Tibial artery (tissue), 4 donors: ENCODE measurements around the gene BCL11B.

ENCODE experiments used
- DNase-seq, 2 donors: peaks; one replicate each; pipeline ENCODE4 v3.0.0-alpha.2; 2019
- H3K27ac ChIP-seq, 2 donors: fragments of 200-600 bp; sonication (generic) in 1 of 2; 1 replicate in 1 of 2; 2 replicates in 1 of 2; pipeline ENCODE4 v1.5.1; 2018 to 2019; ENCODE audit warnings: mild to moderate bottlenecking in 1 of 2
- H3K27me3 ChIP-seq, 2 donors: fragments of 200-600 bp; sonication (generic) in 1 of 2; one replicate each; pipeline versions ENCODE4 v1.5.1 to v1.6.0; 2016 to 2019
- H3K36me3 ChIP-seq, 3 donors: fragments of 200-600 bp; sonication (generic) in 2 of 3; one replicate each; pipeline ENCODE4 v1.5.1; 2016 to 2019; ENCODE audit warnings: mild to moderate bottlenecking in 2 of 3
- H3K4me1 ChIP-seq, 4 donors: fragments of 200-600 bp; sonication (generic) in 2 of 4; 1 replicate in 3 of 4; 2 replicates in 1 of 4; pipeline ENCODE4 v1.5.1; 2016 to 2019
- H3K4me3 ChIP-seq, 2 donors: fragments of 200-600 bp; sonication (generic) in 1 of 2; 1 replicate in 1 of 2; 2 replicates in 1 of 2; pipeline ENCODE4 v1.5.1; 2018 to 2019; ENCODE audit warnings: mild to moderate bottlenecking in 2 of 2
- H3K9me3 ChIP-seq, 3 donors: fragments of 200-600 bp; sonication (generic) in 1 of 3; one replicate each; pipeline ENCODE4 v1.5.1; 2016 to 2019
- intact Hi-C: fragments of 100-400 bp; cut with DNase I; formaldehyde crosslinking; loops from one replicate; pipeline ENCODE4 v1.15.0; 2023; ENCODE audit warnings: low total_unique reads
- TF ChIP-seq, protein P1 (sequence below), 2 experiments: fragments of 200-600 bp in 1 of 2; fragments of 450-650 bp in 1 of 2; IDR thresholded peaks; one replicate each; pipeline ENCODE4 v1.5.1; 2017 to 2019; ENCODE audit warnings: antibody characterized with exemption in 2 of 2, mild to moderate bottlenecking in 1 of 2, moderate library complexity in 1 of 2

BCL11B gene

DNA sequence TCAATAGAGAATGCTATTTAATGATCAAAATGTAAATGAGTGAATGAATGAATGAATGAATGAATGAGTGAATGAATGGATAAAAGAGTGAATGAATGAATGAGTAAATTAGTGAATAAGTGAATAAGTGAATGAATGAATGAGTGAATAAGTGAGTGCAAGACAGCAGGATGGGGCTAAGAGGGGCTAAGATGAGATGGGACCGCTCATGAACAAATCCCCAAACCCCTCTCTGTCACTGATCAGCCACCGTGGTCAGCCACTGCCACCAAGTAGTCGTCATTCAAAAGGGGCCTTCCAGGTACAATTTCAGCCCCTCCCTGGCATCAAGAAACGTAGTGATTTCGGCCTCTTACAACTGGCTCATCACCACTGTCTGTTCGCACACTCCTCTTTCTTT lies 79.2 kb downstream of the BCL11B start:
- Histone ChIP-seq H3K4me1 (peaks cover 0 to 22% (median 13%) of the 10 kb centered on the region in 4 donors), H3K27ac (no peak overlapping the region), H3K27me3 (peaks cover 0 to 3% of the 10 kb centered on the region in 2 donors), H3K36me3 (no peaks in the 10 kb centered on the region), H3K9me3 (no peaks in the 10 kb centered on the region), H3K4me3 (no peak overlapping the region)
- TF ChIP-seq, protein P1, sequence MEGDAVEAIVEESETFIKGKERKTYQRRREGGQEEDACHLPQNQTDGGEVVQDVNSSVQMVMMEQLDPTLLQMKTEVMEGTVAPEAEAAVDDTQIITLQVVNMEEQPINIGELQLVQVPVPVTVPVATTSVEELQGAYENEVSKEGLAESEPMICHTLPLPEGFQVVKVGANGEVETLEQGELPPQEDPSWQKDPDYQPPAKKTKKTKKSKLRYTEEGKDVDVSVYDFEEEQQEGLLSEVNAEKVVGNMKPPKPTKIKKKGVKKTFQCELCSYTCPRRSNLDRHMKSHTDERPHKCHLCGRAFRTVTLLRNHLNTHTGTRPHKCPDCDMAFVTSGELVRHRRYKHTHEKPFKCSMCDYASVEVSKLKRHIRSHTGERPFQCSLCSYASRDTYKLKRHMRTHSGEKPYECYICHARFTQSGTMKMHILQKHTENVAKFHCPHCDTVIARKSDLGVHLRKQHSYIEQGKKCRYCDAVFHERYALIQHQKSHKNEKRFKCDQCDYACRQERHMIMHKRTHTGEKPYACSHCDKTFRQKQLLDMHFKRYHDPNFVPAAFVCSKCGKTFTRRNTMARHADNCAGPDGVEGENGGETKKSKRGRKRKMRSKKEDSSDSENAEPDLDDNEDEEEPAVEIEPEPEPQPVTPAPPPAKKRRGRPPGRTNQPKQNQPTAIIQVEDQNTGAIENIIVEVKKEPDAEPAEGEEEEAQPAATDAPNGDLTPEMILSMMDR (IDR thresholded peaks at IDR 0.05): no peak
- intact Hi-C loops: no loop called here
- DNase-seq: no peak

DNA sequence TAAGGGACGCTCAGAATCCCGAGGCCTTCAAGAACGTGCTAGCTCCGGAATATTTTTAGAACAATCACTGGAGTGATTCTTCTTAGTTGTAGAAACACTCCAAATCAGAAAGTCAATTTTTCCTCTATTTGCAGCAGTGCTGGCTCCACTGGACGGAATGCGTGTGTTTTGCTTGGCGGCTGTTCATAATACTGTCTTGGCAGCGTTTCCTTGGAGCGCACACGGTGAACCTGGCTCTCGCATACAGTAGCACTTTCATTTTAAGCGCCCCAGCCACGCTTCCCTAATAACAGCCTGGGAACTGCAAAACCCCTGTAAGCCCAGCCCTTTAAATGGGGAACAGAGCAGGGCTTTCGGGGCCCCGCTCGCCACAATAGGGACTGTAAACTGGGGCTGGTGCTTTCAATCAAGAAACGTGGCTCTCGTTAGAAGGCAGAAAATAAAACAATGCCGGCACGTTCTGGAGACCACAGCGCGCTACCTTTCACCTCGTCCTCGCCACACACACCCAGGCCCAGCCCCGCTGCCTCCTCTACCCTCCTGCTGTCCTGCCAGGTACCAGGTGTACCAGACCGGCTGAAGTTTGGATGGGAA lies 79.9 kb downstream of the BCL11B start:
- H3K27ac ChIP-seq: peak overlapping the region; percentile 8 to 21
- H3K4me1 ChIP-seq: peaks cover 0 to 22% (median 13%) of the 10 kb centered on the region in 4 donors
- no peaks in the 10 kb centered on the region for H3K9me3 ChIP-seq
- intact Hi-C loops: no loop called here
- peak overlapping the region; percentile 37 to 41 for H3K4me3 ChIP-seq
- H3K27me3 ChIP-seq: peaks cover 0 to 3% of the 10 kb centered on the region in 2 donors
- no peaks in the 10 kb centered on the region for H3K36me3 ChIP-seq
- peak; percentile 53 to 81 for DNase-seq
- TF ChIP-seq, protein P1 (IDR thresholded peaks at IDR 0.05): no peak

DNA sequence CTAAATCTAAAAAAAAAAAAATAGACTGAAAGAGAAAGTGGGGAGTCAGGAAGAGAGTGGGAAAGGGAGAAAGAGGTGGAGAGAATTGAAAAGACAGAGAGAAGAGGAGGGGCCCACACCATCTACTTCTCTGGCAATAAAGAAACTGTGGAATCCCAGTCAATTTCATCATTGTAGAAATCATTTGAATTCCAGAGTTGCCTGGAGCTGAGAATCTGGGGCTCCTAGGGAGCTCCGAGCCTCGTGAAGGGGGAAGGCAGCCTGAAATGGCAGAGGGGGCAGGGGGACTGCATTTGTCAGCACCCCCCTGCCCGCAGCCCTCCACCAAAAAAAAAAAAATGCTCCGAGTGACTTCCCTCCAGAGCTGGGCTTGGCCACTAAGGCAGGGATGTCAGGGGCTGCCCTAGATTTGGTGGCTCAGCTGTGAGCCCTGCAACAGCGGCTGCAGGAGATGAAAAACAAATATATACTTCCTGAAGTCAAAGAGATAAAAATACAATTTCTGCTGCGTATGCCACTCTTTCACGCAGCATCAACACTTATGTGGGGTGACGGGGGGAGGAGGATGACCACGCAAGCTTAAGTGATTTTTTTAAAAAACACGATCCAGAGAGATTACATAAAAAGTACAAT lies 80.5 kb downstream of the BCL11B start:
- H3K4me3 ChIP-seq: peak overlapping the region; percentile 37 to 41
- H3K27me3 ChIP-seq: peaks cover 0 to 7% of the 10 kb centered on the region in 2 donors
- H3K4me1 ChIP-seq: peaks cover 0 to 22% (median 13%) of the 10 kb centered on the region in 4 donors
- no peaks in the 10 kb centered on the region for H3K9me3 ChIP-seq
- TF ChIP-seq, protein P1 (IDR thresholded peaks at IDR 0.05): no peak
- peak overlapping the region; percentile 8 to 21 for H3K27ac ChIP-seq
- no peak for DNase-seq
- no peaks in the 10 kb centered on the region for H3K36me3 ChIP-seq
- intact Hi-C loops: no loop called here

DNA sequence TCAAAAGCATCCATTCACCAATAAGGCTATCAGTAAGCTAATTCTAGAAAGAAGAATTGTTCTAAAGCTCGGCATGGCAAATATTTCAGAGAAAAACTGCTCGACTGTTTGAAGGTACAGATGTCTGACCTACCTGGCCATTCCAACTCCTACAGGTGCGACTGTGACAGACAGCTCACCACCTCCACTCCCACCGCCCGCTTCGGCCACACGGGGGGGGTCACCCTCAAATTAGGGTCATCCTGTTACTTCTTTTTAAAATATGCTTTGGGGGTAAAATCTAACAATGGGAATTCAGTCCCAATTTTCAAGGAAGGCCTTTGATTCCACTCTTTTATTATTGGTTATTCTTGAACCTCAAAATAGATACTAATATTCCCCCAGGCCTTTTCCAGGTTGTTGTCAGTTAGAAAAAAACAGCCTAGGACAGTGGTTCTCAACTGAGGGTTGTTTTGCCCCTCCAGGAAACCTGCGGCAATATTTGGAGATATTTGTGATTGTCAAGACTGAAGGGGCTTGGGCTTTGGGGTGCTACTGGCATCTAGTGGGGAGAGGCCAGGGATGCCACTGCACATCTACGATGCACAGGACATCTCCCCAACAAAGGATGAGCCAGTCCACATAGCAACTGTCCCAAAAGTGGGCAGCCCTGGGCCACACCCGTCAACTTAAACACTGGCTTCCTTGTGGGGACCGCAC lies 81.2 kb downstream of the BCL11B start:
- intact Hi-C loops: no loop called here
- peaks cover 0 to 22% (median 13%) of the 10 kb centered on the region in 4 donors for H3K4me1 ChIP-seq
- H3K4me3 ChIP-seq: no peak overlapping the region
- H3K36me3 ChIP-seq: no peaks in the 10 kb centered on the region
- H3K27ac ChIP-seq: no peak overlapping the region
- H3K27me3 ChIP-seq: peaks cover 0 to 7% of the 10 kb centered on the region in 2 donors
- TF ChIP-seq, protein P1 (IDR thresholded peaks at IDR 0.05): no peak
- H3K9me3 ChIP-seq: no peaks in the 10 kb centered on the region
- DNase-seq: no peak

DNA sequence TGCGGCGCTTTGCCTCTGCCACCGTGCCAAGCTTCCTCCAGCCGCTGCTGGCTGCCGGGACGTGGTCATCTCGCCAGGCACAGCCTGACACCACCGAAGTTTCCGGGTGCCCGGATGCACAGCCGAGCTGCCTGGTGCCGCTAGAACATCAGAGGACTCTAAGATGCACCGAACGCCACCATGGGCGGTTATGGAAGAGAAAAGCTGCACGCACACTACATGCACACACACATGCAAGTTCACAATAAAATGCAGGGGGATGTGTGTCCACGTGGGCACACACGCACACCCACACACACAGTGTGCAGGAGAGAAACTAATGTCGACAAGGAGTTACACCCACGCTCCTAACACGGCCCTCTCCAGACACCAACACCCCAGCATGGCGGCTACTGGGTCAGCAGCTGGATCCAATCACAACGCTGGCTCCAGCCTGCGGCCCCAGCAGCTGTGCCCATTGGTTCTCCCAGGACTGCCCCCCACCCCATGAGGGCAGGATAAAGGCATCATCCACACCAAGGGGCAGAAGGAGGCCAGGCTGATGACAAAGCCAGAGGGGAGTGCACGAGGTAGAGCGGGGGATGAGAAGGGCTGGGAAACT lies 82.7 kb downstream of the BCL11B start:
- Histone ChIP-seq H3K36me3 (no peaks in the 10 kb centered on the region), H3K4me1 (peaks cover 0 to 18% (median 12%) of the 10 kb centered on the region in 4 donors), H3K9me3 (no peaks in the 10 kb centered on the region), H3K27me3 (peaks cover 0 to 11% of the 10 kb centered on the region in 2 donors), H3K27ac (no peak overlapping the region), H3K4me3 (no peak overlapping the region)
- TF ChIP-seq, protein P1 (IDR thresholded peaks at IDR 0.05): no peak
- intact Hi-C loops: no loop called here
- no peak for DNase-seq
